HepG2 (cell line): Measurements from ENCODE around the gene GSTT2. TPM values are rescaled to one million over a fixed set of nuclear protein-coding genes. Genes with fewer than 3 reads are reported as not detected.

Source experiments
- DMAP1 ChIP-seq: IDR thresholded peaks from 2 replicates; pipeline ENCODE4 v1.6.1; 2016
- DR1 ChIP-seq: sonication (generic); formaldehyde crosslinking; IDR thresholded peaks from 2 replicates; pipeline ENCODE4 v1.8.0; 2021; ENCODE audit warnings: mild to moderate bottlenecking, missing genetic modification reagents, inconsistent platforms
- EED ChIP-seq: sonication (generic); formaldehyde crosslinking; IDR thresholded peaks from 2 replicates; pipeline ENCODE4 v1.5.0; 2020; ENCODE audit warnings: mild to moderate bottlenecking, missing genetic modification reagents
- FOXA3 ChIP-seq: IDR thresholded peaks from 2 replicates; pipeline ENCODE4 v1.6.1; 2016; ENCODE audit warnings: missing genetic modification reagents, missing compliant biosample characterization
- GZF1 ChIP-seq: sonication (generic); formaldehyde crosslinking; IDR thresholded peaks from 2 replicates; pipeline ENCODE4 v1.5.1; 2020; ENCODE audit warnings: mild to moderate bottlenecking, missing genetic modification reagents
- KAT8 ChIP-seq: IDR thresholded peaks from 2 replicates; pipeline ENCODE4 v1.6.1; 2016; ENCODE audit warnings: missing genetic modification reagents, missing compliant biosample characterization
- NCOR1 ChIP-seq: fragments of 200-600 bp; sonication (generic); IDR thresholded peaks from 2 replicates; pipeline ENCODE4 v1.7.0; 2017; ENCODE audit warnings: antibody characterized with exemption, low read length, borderline replicate concordance
- PAX8 ChIP-seq: sonication (generic); formaldehyde crosslinking; IDR thresholded peaks from 2 replicates; pipeline ENCODE4 v1.8.0; 2022; ENCODE audit warnings: mild to moderate bottlenecking, missing genetic modification reagents, borderline replicate concordance
- ZNF138 ChIP-seq: sonication (generic); formaldehyde crosslinking; IDR thresholded peaks from 2 replicates; pipeline ENCODE4 v1.5.0; 2020; ENCODE audit warnings: mild to moderate bottlenecking, low read depth, missing genetic modification reagents
- ZNF33A ChIP-seq: sonication (generic); formaldehyde crosslinking; IDR thresholded peaks from 2 replicates; pipeline ENCODE4 v1.5.1; 2020; ENCODE audit warnings: missing genetic modification reagents, mild to moderate bottlenecking, moderate library complexity, borderline replicate concordance
- ZNF484 ChIP-seq: sonication (generic); formaldehyde crosslinking; IDR thresholded peaks from 2 replicates; pipeline ENCODE4 v1.5.1; 2020; ENCODE audit warnings: mild to moderate bottlenecking, low read depth, missing genetic modification reagents, borderline replicate concordance
- ZSCAN9 ChIP-seq: IDR thresholded peaks from 2 replicates; pipeline ENCODE4 v1.6.1; 2016; ENCODE audit warnings: borderline replicate concordance
- polyA plus RNA-seq, 8 experiments: library from polyadenylated mRNA; depleted of rRNA in 3 of 8; stranded (reverse) in 7 of 8; unstranded in 1 of 8; fragments of >200 nt; fragmentation: Illumina TruSeq in 4 of 8; extraction: Trizol in 4 of 8; gene quantifications; 2 replicates each; pipeline versions ENCODE4 v1.2.1 to v1.2.3, GENCODE V29; 2011 to 2016; ENCODE audit warnings: low read depth in 4 of 8, missing spikeins in 1 of 8, mixed read lengths in 1 of 8; ENCODE audit not compliant: insufficient read depth in 1 of 8
- total RNA-seq, 5 experiments: library from RNA; depleted of rRNA; stranded (reverse); fragments of >200 nt; fragmentation: Illumina TruSeq; extraction: Trizol; gene quantifications; 2 replicates each; pipeline ENCODE4 v1.2.3, GENCODE V29; 2016; ENCODE audit warnings: low read depth in 1 of 5
- TF ChIP-seq, protein P1 (sequence below): sonication (generic); formaldehyde crosslinking; IDR thresholded peaks from 2 replicates; pipeline ENCODE4 v1.4.0; 2020; ENCODE audit warnings: mild to moderate bottlenecking, missing genetic modification reagents
- TF ChIP-seq, protein P2 (sequence below): sonication (generic); formaldehyde crosslinking; IDR thresholded peaks from 2 replicates; pipeline ENCODE4 v1.5.0; 2020; ENCODE audit warnings: missing genetic modification reagents, mild to moderate bottlenecking, borderline replicate concordance
- TF ChIP-seq, protein P3 (sequence below): fragments of 450-650 bp; IDR thresholded peaks from 2 replicates; pipeline ENCODE4 v1.6.1; 2017; ENCODE audit warnings: mild to moderate bottlenecking
- TF ChIP-seq, protein P4 (sequence below): sonication (generic); formaldehyde crosslinking; IDR thresholded peaks from 2 replicates; pipeline ENCODE4 v1.5.0; 2020; ENCODE audit warnings: mild to moderate bottlenecking, missing genetic modification reagents, borderline replicate concordance
- TF ChIP-seq, protein P5 (sequence below): IDR thresholded peaks from 2 replicates; pipeline ENCODE4 v1.6.1; 2018; ENCODE audit warnings: missing genetic modification reagents
- TF ChIP-seq, protein P6 (sequence below): IDR thresholded peaks from 2 replicates; pipeline ENCODE4 v1.6.1; 2016; ENCODE audit warnings: low read depth, control low read depth

The GSTT2 gene
- total and polyA plus RNA-seq, 2 of the 13 experiments (the other 11 are each of a cell fraction or from before 2014, with no cell fraction given): not detected

DNA sequence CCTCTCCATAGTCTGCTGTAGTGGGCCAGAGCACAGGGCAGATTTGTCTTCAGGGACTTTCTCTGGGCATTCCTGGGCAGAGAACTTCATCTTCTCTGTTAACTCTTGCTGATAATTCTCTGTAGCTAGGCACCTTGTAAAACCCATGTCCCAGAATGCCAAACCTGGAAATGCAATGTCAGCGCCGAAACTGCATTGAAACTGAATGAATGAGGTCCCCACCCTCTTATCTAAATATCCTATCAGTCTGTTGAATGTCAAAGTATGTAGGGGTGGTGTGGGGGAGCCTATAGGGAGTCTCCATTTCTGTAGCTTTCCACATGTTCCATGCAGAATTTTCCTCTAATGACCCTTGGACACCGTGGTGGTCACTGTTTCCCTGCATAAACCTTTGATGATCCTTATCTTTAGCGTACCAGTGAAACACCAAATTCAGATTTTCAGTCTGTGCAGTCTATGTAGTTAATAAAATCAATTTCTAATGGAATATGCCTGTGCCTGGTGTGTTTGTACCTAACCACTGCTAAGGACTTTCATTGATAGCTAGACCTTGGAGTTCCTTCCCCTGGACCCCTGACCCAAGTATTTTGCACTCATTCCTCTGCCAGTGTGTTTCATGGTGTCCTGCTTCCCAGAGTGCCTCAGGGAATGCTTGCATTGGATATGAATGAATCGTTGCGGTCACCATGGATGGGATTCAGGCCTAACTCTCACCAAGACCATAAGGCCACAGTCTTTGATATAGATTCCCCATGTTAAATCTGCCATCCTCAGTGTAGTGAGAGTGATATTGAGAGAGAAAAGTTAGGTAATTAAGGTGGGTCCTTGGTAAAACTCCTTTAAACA, 28.7 kb downstream of the GSTT2 start (continued):
- TF ChIP-seq, protein P1, sequence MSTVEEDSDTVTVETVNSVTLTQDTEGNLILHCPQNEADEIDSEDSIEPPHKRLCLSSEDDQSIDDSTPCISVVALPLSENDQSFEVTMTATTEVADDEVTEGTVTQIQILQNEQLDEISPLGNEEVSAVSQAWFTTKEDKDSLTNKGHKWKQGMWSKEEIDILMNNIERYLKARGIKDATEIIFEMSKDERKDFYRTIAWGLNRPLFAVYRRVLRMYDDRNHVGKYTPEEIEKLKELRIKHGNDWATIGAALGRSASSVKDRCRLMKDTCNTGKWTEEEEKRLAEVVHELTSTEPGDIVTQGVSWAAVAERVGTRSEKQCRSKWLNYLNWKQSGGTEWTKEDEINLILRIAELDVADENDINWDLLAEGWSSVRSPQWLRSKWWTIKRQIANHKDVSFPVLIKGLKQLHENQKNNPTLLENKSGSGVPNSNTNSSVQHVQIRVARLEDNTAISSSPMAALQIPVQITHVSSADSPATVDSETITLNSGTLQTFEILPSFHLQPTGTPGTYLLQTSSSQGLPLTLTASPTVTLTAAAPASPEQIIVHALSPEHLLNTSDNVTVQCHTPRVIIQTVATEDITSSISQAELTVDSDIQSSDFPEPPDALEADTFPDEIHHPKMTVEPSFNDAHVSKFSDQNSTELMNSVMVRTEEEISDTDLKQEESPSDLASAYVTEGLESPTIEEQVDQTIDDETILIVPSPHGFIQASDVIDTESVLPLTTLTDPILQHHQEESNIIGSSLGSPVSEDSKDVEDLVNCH (CRISPR knock-in tag): no peak
- no peak for TF ChIP-seq EED
- TF ChIP-seq DR1: no peak
- TF ChIP-seq DMAP1 (CRISPR knock-in tag): peak; percentile 62; the same call in 1 of the 2 replicates
- no peak for TF ChIP-seq ZNF33A
- peak; percentile 12; the same call in 1 of the 2 replicates for TF ChIP-seq ZSCAN9 (CRISPR knock-in tag)
- TF ChIP-seq, protein P2, sequence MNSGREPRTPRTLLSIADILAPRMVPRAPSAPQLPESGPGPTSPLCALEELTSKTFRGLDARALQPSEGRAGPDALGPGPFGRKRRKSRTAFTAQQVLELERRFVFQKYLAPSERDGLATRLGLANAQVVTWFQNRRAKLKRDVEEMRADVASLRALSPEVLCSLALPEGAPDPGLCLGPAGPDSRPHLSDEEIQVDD (CRISPR knock-in tag): no peak
- peak; percentile 9; the same call in 1 of the 2 replicates for TF ChIP-seq NCOR1
- no peak for TF ChIP-seq GZF1
- TF ChIP-seq, protein P3, sequence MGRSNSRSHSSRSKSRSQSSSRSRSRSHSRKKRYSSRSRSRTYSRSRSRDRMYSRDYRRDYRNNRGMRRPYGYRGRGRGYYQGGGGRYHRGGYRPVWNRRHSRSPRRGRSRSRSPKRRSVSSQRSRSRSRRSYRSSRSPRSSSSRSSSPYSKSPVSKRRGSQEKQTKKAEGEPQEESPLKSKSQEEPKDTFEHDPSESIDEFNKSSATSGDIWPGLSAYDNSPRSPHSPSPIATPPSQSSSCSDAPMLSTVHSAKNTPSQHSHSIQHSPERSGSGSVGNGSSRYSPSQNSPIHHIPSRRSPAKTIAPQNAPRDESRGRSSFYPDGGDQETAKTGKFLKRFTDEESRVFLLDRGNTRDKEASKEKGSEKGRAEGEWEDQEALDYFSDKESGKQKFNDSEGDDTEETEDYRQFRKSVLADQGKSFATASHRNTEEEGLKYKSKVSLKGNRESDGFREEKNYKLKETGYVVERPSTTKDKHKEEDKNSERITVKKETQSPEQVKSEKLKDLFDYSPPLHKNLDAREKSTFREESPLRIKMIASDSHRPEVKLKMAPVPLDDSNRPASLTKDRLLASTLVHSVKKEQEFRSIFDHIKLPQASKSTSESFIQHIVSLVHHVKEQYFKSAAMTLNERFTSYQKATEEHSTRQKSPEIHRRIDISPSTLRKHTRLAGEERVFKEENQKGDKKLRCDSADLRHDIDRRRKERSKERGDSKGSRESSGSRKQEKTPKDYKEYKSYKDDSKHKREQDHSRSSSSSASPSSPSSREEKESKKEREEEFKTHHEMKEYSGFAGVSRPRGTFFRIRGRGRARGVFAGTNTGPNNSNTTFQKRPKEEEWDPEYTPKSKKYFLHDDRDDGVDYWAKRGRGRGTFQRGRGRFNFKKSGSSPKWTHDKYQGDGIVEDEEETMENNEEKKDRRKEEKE: no peak
- TF ChIP-seq, protein P4, sequence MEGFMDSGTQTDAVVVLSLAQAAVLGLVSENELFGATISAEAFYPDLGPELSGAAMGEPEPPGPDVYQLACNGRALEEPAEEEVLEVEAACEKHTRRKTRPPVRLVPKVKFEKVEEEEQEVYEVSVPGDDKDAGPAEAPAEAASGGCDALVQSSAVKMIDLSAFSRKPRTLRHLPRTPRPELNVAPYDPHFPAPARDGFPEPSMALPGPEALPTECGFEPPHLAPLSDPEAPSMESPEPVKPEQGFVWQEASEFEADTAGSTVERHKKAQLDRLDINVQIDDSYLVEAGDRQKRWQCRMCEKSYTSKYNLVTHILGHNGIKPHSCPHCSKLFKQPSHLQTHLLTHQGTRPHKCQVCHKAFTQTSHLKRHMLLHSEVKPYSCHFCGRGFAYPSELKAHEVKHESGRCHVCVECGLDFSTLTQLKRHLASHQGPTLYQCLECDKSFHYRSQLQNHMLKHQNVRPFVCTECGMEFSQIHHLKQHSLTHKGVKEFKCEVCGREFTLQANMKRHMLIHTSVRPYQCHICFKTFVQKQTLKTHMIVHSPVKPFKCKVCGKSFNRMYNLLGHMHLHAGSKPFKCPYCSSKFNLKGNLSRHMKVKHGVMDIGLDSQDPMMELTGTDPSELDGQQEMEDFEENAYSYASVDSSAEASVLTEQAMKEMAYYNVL (CRISPR knock-in tag): peak; percentile 29; the same call in 1 of the 2 replicates
- no peak for TF ChIP-seq ZNF138 (CRISPR knock-in tag)
- TF ChIP-seq, protein P5, sequence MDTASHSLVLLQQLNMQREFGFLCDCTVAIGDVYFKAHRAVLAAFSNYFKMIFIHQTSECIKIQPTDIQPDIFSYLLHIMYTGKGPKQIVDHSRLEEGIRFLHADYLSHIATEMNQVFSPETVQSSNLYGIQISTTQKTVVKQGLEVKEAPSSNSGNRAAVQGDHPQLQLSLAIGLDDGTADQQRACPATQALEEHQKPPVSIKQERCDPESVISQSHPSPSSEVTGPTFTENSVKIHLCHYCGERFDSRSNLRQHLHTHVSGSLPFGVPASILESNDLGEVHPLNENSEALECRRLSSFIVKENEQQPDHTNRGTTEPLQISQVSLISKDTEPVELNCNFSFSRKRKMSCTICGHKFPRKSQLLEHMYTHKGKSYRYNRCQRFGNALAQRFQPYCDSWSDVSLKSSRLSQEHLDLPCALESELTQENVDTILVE (CRISPR knock-in tag): no peak
- peak; percentile 60; the same call in 1 of the 2 replicates for TF ChIP-seq KAT8 (CRISPR knock-in tag)
- TF ChIP-seq, protein P6, sequence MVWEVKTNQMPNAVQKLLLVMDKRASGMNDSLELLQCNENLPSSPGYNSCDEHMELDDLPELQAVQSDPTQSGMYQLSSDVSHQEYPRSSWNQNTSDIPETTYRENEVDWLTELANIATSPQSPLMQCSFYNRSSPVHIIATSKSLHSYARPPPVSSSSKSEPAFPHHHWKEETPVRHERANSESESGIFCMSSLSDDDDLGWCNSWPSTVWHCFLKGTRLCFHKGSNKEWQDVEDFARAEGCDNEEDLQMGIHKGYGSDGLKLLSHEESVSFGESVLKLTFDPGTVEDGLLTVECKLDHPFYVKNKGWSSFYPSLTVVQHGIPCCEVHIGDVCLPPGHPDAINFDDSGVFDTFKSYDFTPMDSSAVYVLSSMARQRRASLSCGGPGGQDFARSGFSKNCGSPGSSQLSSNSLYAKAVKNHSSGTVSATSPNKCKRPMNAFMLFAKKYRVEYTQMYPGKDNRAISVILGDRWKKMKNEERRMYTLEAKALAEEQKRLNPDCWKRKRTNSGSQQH (CRISPR knock-in tag): 0 out of 2 replicates have a peak, but pooled peaks have one; percentile 62
- peak; percentile 9; the same call in 1 of the 2 replicates for TF ChIP-seq FOXA3 (CRISPR knock-in tag)
- TF ChIP-seq PAX8 (CRISPR knock-in tag): no peak
- TF ChIP-seq ZNF484: no peak
